Naive thymus-derived CD8-positive, alpha-beta T cell (primary cell): ENCODE results near the gene RAB34. TPM values are rescaled to one million over a fixed set of nuclear protein-coding genes. Genes with fewer than 3 reads are reported as not detected.
A peak's percentile ranks its signal among the peaks of the same experiment; 100 is the strongest.

Source experiments
- ATAC-seq, 2 donors: fragments of 150-1000 bp; cut with Tn5 transposase in 1 of 2; sonication (Bioruptor Pico), chemical (Tn5 transposase) in 1 of 2; 1 replicate in 1 of 2; 2 replicates in 1 of 2; pipeline ENCODE4 v1.10.0; 2021; ENCODE audit warnings: mild to moderate bottlenecking in 2 of 2, moderate library complexity in 2 of 2
- POLR2A ChIA-PET: fragments of 350-600 bp; sonication (Branson Sonifier 250); formaldehyde crosslinking; loops from one replicate; lab custom pipeline; 2021; ENCODE audit warnings: antibody characterized with exemption; lab: Charles Lee
- DNase-seq, 10 donors: peaks; one replicate each; pipeline versions ENCODE4 v3.0.0 to v3.0.0-alpha.2; 2020 to 2022
- H3K27ac Mint-ChIP-seq, 10 donors: one replicate each; pipeline ENCODE4 v1.8.0; 2020 to 2022; ENCODE audit warnings: mild to moderate bottlenecking in 10 of 10, mixed read lengths in 10 of 10, moderate library complexity in 4 of 10, inconsistent platforms in 1 of 10
- H3K27me3 Mint-ChIP-seq, 5 donors: one replicate each; pipeline ENCODE4 v1.8.0; 2021 to 2022; ENCODE audit warnings: mixed read lengths in 5 of 5
- H3K36me3 Mint-ChIP-seq, 3 donors: one replicate each; pipeline ENCODE4 v1.8.0; 2020 to 2022; ENCODE audit warnings: mixed read lengths in 3 of 3, mild to moderate bottlenecking in 2 of 3, inconsistent platforms in 1 of 3
- H3K4me1 Mint-ChIP-seq, 4 donors: one replicate each; pipeline ENCODE4 v1.8.0; 2021 to 2022; ENCODE audit warnings: mixed read lengths in 4 of 4
- H3K4me3 Mint-ChIP-seq, 10 donors: one replicate each; pipeline ENCODE4 v1.8.0; 2020 to 2022; ENCODE audit warnings: mild to moderate bottlenecking in 10 of 10, mixed read lengths in 10 of 10, moderate library complexity in 6 of 10, inconsistent platforms in 1 of 10
- H3K9me3 Mint-ChIP-seq, 9 donors: one replicate each; pipeline ENCODE4 v1.8.0; 2020 to 2022; ENCODE audit warnings: mixed read lengths in 9 of 9, mild to moderate bottlenecking in 3 of 9, inconsistent platforms in 1 of 9, moderate library complexity in 1 of 9
- polyA plus RNA-seq, 3 donors: library from polyadenylated mRNA; unstranded; fragments of 300-500 nt; fragmentation: Illumina TruSeq; gene quantifications; one replicate each; pipeline ENCODE4 v1.2.3, GENCODE V29; 2021
- total RNA-seq, 8 experiments: library from RNA in 2 of 8; stranded (reverse) in 2 of 8; gene quantifications; one replicate each; pipeline ENCODE4 v1.2.3 and lab custom pipeline; 2021 to 2026

The RAB34 gene
- total and polyA plus RNA-seq, 5 experiments from 2014 or later, result 3.3 to 10.2 (median 5.7) TPM

DNA sequence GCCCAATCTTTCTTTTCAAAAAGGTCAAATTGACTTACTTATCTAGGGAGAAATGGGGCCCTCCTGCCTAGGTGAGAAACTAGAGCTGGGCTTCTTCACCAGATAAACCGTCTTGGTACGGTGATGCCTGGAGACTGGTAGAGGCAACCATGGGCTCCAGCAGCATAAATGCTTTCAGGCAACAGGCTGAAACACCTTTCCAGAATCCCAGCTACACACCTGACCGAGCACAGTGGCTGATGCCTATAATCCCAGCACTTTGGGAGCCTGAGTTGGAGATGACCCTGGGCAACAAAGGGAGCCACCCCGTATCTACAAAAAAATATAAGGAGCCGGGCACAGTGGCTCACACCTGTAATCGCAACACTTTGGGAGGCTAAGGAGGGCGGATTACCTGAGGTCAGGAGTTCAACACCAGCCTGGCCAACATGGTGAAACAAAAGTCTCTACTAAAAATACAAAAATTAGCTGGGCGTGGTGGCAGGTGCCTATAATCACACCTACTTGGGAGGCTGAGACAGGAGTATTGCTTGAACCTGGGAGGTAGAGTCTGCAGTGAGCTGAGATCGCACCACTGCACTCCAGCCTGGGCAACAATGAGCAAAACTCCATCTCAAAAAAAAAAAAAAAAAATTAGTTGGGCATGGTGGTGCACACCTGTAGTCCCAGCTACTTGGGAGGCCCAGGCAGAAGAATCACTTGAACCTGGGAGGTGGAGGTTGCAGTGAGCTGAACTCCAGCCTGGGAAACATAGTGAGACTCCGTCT, 34.1 kb upstream of the RAB34 start:
- Mint-ChIP-seq H3K36me3 (peaks cover 0 to 10% (median 0%) of the 10 kb centered on the region in 3 donors), H3K4me1 (peaks cover 0 to 16% (median 9%) of the 10 kb centered on the region in 4 donors), H3K9me3 (no peaks in the 10 kb centered on the region), H3K27ac (peak overlapping the region in 2 of 10 donors; percentile 43 to 47), H3K27me3 (no peaks in the 10 kb centered on the region), H3K4me3 (no peak overlapping the region)
- POLR2A ChIA-PET, result interaction anchor here (0.6 to 15.6 kb wide), 4 partner anchors 17 to 146 kb away, joined by 3 to 365 read pairs (median 4); partner anchors contain the start of genes FLOT2, NEK8, RPL23A and TLCD1
- no peak for ATAC-seq
- DNase-seq, result no peak

- peak overlapping the region in 1 of 10 donors; percentile 14 for H3K4me3 Mint-ChIP-seq
- H3K27me3 Mint-ChIP-seq, result no peaks in the 10 kb centered on the region
- peak overlapping the region in 5 of 10 donors; percentile 43 to 75 (median 69) for H3K27ac Mint-ChIP-seq
- no peaks in the 10 kb centered on the region for H3K36me3 Mint-ChIP-seq
- DNase-seq (peak; percentile 79 to 94 (median 85)), ATAC-seq (peak; percentile 84)
- no peaks in the 10 kb centered on the region for H3K9me3 Mint-ChIP-seq
- POLR2A ChIA-PET, result interaction anchor here (0.6 to 15.6 kb wide), 12 partner anchors 8 to 199 kb away, joined by 3 to 365 read pairs (median 3); partner anchors contain the start of genes DHRS13, FLOT2, NEK8 and RPL23A
- peaks cover 5 to 28% (median 16%) of the 10 kb centered on the region in 4 donors for H3K4me1 Mint-ChIP-seq
Measured at GRCh38 chr17:28750178-28751047, 32.7 kb upstream of the RAB34 start.

DNA sequence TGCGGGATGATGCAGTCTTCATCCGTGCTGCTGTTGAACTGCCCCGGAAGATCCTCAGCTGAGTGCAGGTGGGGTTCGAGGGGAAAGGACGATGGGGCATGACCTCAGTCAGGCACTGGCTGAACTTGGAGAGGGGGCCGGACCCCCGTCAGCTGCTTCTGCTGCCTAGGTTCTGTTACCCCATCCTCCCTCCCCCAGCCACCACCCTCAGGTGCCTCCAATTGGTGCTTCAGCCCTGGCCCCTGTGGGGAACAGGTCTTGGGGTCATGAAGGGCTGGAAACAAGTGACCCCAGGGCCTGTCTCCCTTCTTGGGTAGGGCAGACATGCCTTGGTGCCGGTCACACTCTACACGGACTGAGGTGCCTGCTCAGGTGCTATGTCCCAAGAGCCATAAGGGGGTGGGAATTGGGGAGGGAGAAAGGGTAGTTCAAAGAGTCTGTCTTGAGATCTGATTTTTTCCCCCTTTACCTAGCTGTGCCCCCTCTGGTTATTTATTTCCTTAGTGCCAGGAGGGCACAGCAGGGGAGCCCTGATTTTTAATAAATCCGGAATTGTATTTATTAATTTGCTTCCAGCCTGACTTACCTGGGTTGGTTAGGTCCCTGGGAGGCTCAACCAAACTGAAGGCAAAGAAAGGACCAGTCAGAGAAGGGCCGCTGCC, 32.0 kb upstream of the RAB34 start:
- no peaks in the 10 kb centered on the region for H3K27me3 Mint-ChIP-seq
- POLR2A ChIA-PET, result interaction anchor here (0.9 to 15.6 kb wide), 11 partner anchors 8 to 200 kb away, joined by 3 to 365 read pairs (median 3); partner anchors contain the start of genes DHRS13, FLOT2, NEK8 and RPL23A
- DNase-seq (no peak), ATAC-seq (peak in 1 of 2 donors; percentile 6)
- peak overlapping the region in 4 of 10 donors; percentile 38 to 69 (median 59) for H3K27ac Mint-ChIP-seq
- peaks cover 5 to 35% (median 22%) of the 10 kb centered on the region in 4 donors for H3K4me1 Mint-ChIP-seq
- no peaks in the 10 kb centered on the region for H3K9me3 Mint-ChIP-seq
- H3K4me3 Mint-ChIP-seq, result peak overlapping the region in 1 of 10 donors; percentile 14
- H3K36me3 Mint-ChIP-seq, result no peaks in the 10 kb centered on the region

- Mint-ChIP-seq H3K4me1 (peaks cover 5 to 37% (median 23%) of the 10 kb centered on the region in 4 donors), H3K4me3 (no peak overlapping the region), H3K9me3 (no peaks in the 10 kb centered on the region), H3K36me3 (no peaks in the 10 kb centered on the region), H3K27ac (peak overlapping the region in 7 of 10 donors; percentile 10 to 68 (median 27)), H3K27me3 (no peaks in the 10 kb centered on the region)
- POLR2A ChIA-PET, result interaction anchor here (0.9 to 15.6 kb wide), 7 partner anchors 9 to 149 kb away, joined by 3 to 365 read pairs (median 3); partner anchors contain the start of genes FLOT2, NEK8, RPL23A and SDF2
- ATAC-seq, result no peak
- no peak for DNase-seq
Measured at GRCh38 chr17:28748852-28749515, 31.3 kb upstream of the RAB34 start.

DNA sequence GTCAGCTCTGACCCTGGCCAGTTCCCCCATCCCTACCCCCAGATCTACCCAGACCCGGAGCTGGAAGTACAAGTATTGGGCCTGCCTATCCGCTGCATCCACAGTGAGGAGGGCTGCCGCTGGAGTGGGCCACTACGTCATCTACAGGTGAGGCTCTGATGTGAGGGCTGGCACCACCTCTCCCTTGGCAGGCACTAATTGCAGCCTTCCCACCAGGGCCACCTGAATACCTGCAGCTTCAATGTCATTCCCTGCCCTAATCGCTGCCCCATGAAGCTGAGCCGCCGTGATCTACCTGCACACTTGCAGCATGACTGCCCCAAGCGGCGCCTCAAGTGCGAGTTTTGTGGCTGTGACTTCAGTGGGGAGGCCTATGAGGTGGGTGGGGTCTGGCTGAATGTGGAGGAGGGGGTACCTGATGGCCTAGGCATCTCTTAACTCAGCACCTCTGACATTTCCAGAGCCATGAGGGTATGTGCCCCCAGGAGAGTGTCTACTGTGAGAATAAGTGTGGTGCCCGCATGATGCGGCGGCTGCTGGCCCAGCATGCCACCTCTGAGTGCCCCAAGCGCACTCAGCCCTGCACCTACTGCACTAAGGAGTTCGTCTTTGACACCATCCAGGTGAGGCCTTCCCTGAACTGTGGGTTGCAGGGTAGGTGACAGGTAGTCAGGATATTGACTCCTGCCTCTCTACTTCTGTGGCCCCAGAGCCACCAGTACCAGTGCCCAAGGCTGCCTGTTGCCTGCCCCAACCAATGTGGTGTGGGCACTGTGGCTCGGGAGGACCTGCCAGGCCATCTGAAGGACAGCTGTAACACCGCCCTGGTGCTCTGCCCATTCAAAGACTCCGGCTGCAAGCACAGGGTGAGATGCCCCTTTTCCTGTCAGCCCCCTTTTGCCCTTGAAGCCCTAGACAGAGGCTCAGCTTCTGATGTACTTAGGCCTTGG, 30.4 kb upstream of the RAB34 start:
- Mint-ChIP-seq H3K4me3 (peak overlapping the region in 2 of 10 donors; percentile 43 to 58), H3K27me3 (no peaks in the 10 kb centered on the region), H3K9me3 (no peaks in the 10 kb centered on the region), H3K27ac (peak overlapping the region in 4 of 10 donors; percentile 19 to 79 (median 68)), H3K36me3 (no peaks in the 10 kb centered on the region), H3K4me1 (peaks cover 5 to 39% (median 24%) of the 10 kb centered on the region in 4 donors)
- no peak for DNase-seq
- no peak for ATAC-seq
- POLR2A ChIA-PET, result interaction anchor here (0.5 to 15.6 kb wide), 5 partner anchors 15 to 30 kb away, joined by 3 to 365 read pairs (median 3); partner anchors contain the start of genes NEK8, RPL23A and TLCD1

- no peaks in the 10 kb centered on the region for H3K9me3 Mint-ChIP-seq
- peak overlapping the region in 3 of 10 donors; percentile 15 to 43 (median 35) for H3K27ac Mint-ChIP-seq
- DNase-seq (no peak), ATAC-seq (no peak)
- H3K4me1 Mint-ChIP-seq, result peaks cover 5 to 46% (median 24%) of the 10 kb centered on the region in 4 donors
- no peaks in the 10 kb centered on the region for H3K36me3 Mint-ChIP-seq
- H3K4me3 Mint-ChIP-seq, result peak overlapping the region in 2 of 10 donors; percentile 30 to 43
- no peaks in the 10 kb centered on the region for H3K27me3 Mint-ChIP-seq
- POLR2A ChIA-PET, result interaction anchor here (0.6 to 15.6 kb wide), 6 partner anchors 16 to 206 kb away, joined by 3 to 365 read pairs (median 4); partner anchors contain the start of genes NEK8, RPL23A and TLCD1
Measured at GRCh38 chr17:28747051-28747691, 29.5 kb upstream of the RAB34 start.

- no peak for ATAC-seq
- Mint-ChIP-seq H3K27me3 (no peaks in the 10 kb centered on the region), H3K9me3 (no peaks in the 10 kb centered on the region), H3K4me3 (peak overlapping the region in 8 of 10 donors; percentile 19 to 92 (median 35)), H3K4me1 (peaks cover 5 to 51% (median 24%) of the 10 kb centered on the region in 4 donors), H3K36me3 (no peaks in the 10 kb centered on the region), H3K27ac (peak overlapping the region in 6 of 10 donors; percentile 43 to 74 (median 64))
- no peak for DNase-seq
- POLR2A ChIA-PET, result interaction anchor here (0.6 to 15.6 kb wide), 8 partner anchors 8 to 206 kb away, joined by 3 to 365 read pairs (median 4); partner anchors contain the start of genes NEK8, RPL23A and TLCD1
Measured at GRCh38 chr17:28746611-28747050, 29.0 kb upstream of the RAB34 start.

GRCh38 chr17:28745786-28746411, 28.2 kb upstream of the RAB34 start:
- H3K9me3 Mint-ChIP-seq, result no peaks in the 10 kb centered on the region
- H3K4me3 Mint-ChIP-seq, result peak overlapping the region; percentile 24 to 93 (median 83)
- H3K27ac Mint-ChIP-seq, result peak overlapping the region in 7 of 10 donors; percentile 57 to 89 (median 74)
- no peaks in the 10 kb centered on the region for H3K36me3 Mint-ChIP-seq
- POLR2A ChIA-PET, result interaction anchor here (0.5 to 15.6 kb wide), 10 partner anchors 8 to 1603 kb away, joined by 3 to 365 read pairs (median 4); partner anchors contain the start of genes NEK8, RPL23A and TLCD1
- no peaks in the 10 kb centered on the region for H3K27me3 Mint-ChIP-seq
- peaks cover 5 to 56% (median 24%) of the 10 kb centered on the region in 4 donors for H3K4me1 Mint-ChIP-seq
- DNase-seq, result peak in 2 of 10 donors; percentile 19 to 58
- no peak for ATAC-seq

DNA sequence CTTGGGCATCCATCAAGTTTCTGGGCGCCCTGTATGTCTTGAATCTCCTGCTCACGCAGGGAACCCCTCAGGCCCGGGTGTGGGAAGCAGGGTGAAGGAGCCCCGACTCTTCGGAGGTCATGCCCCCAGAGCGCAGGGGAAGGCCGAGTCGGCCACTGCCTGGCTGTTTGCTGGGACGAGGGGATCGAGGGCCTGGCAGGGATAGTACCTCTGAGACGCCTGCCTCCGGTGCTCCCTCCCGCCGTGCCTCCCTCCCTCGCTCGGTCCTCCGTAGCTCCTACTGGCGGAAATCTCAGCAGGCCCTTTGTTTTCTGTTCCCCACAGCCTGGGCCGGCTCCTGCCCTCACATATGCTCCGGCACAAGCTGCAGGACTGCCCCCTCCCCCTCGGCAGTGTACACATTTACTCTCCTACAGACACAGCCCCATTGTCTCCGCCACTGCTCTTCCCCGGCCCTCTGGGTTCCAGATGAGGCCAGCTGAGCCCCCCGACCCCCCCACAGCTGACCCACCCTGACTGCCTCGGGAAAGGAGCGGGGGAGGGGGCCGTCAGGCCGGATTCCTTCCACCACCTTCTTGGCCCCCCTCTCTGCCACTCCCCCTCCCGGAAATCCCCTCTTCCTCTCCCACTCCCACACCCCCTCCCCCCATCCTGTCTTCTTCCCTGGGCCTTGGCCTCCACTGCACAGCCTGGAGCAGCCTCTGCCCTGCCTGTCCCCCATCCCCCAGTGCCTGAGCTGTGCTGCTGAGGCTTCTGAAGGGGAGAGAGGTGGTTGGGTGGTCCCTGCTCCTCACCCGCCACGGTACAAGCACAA, 27.5 kb upstream of the RAB34 start:
- POLR2A ChIA-PET, result interaction anchor here (0.6 to 15.6 kb wide), 9 partner anchors 9 to 1604 kb away, joined by 3 to 365 read pairs (median 4); partner anchors contain the start of genes ERAL1, FAM222B, NEK8 and RPL23A
- ATAC-seq (peak; percentile 5 to 7), DNase-seq (peak in 5 of 10 donors; percentile 34 to 63 (median 36))
- Mint-ChIP-seq H3K4me3 (peak overlapping the region; percentile 80 to 93 (median 88)), H3K9me3 (no peaks in the 10 kb centered on the region), H3K36me3 (no peaks in the 10 kb centered on the region), H3K27ac (peak overlapping the region; percentile 78 to 94 (median 90)), H3K4me1 (peaks cover 5 to 60% (median 22%) of the 10 kb centered on the region in 4 donors), H3K27me3 (no peaks in the 10 kb centered on the region)
